ENCODE data around the gene IFIT3. TPM values are rescaled to one million over a fixed set of nuclear protein-coding genes. Genes with fewer than 3 reads are reported as not detected.

The IFIT3 gene
- total and polyA plus RNA-seq, 2 of the 8 experiments (the other 6 are each of a cell fraction or from before 2014, with no cell fraction given) = 0.12 to 0.84 TPM

DNA sequence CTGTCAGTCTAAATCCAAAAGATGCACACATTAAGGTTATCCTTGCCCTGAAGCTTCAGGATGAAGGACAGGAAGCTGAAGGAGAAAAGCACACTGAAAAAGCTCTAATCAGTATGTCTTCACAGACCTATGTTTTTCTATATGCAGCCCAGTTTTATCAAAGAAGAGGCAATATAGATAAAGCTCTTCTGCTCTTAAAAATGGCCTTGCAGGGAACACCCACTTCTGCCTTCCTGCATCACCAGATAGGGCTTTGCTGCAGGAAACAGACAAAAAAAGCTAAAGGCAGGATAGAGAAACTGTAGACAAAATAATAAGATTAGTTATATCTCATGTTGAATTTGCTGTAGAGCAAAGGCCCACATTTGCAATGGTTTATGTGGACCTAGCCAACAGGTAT is 35.1 kb downstream of the IFIT3 start (continued):
- TF ChIP-seq, protein P1, sequence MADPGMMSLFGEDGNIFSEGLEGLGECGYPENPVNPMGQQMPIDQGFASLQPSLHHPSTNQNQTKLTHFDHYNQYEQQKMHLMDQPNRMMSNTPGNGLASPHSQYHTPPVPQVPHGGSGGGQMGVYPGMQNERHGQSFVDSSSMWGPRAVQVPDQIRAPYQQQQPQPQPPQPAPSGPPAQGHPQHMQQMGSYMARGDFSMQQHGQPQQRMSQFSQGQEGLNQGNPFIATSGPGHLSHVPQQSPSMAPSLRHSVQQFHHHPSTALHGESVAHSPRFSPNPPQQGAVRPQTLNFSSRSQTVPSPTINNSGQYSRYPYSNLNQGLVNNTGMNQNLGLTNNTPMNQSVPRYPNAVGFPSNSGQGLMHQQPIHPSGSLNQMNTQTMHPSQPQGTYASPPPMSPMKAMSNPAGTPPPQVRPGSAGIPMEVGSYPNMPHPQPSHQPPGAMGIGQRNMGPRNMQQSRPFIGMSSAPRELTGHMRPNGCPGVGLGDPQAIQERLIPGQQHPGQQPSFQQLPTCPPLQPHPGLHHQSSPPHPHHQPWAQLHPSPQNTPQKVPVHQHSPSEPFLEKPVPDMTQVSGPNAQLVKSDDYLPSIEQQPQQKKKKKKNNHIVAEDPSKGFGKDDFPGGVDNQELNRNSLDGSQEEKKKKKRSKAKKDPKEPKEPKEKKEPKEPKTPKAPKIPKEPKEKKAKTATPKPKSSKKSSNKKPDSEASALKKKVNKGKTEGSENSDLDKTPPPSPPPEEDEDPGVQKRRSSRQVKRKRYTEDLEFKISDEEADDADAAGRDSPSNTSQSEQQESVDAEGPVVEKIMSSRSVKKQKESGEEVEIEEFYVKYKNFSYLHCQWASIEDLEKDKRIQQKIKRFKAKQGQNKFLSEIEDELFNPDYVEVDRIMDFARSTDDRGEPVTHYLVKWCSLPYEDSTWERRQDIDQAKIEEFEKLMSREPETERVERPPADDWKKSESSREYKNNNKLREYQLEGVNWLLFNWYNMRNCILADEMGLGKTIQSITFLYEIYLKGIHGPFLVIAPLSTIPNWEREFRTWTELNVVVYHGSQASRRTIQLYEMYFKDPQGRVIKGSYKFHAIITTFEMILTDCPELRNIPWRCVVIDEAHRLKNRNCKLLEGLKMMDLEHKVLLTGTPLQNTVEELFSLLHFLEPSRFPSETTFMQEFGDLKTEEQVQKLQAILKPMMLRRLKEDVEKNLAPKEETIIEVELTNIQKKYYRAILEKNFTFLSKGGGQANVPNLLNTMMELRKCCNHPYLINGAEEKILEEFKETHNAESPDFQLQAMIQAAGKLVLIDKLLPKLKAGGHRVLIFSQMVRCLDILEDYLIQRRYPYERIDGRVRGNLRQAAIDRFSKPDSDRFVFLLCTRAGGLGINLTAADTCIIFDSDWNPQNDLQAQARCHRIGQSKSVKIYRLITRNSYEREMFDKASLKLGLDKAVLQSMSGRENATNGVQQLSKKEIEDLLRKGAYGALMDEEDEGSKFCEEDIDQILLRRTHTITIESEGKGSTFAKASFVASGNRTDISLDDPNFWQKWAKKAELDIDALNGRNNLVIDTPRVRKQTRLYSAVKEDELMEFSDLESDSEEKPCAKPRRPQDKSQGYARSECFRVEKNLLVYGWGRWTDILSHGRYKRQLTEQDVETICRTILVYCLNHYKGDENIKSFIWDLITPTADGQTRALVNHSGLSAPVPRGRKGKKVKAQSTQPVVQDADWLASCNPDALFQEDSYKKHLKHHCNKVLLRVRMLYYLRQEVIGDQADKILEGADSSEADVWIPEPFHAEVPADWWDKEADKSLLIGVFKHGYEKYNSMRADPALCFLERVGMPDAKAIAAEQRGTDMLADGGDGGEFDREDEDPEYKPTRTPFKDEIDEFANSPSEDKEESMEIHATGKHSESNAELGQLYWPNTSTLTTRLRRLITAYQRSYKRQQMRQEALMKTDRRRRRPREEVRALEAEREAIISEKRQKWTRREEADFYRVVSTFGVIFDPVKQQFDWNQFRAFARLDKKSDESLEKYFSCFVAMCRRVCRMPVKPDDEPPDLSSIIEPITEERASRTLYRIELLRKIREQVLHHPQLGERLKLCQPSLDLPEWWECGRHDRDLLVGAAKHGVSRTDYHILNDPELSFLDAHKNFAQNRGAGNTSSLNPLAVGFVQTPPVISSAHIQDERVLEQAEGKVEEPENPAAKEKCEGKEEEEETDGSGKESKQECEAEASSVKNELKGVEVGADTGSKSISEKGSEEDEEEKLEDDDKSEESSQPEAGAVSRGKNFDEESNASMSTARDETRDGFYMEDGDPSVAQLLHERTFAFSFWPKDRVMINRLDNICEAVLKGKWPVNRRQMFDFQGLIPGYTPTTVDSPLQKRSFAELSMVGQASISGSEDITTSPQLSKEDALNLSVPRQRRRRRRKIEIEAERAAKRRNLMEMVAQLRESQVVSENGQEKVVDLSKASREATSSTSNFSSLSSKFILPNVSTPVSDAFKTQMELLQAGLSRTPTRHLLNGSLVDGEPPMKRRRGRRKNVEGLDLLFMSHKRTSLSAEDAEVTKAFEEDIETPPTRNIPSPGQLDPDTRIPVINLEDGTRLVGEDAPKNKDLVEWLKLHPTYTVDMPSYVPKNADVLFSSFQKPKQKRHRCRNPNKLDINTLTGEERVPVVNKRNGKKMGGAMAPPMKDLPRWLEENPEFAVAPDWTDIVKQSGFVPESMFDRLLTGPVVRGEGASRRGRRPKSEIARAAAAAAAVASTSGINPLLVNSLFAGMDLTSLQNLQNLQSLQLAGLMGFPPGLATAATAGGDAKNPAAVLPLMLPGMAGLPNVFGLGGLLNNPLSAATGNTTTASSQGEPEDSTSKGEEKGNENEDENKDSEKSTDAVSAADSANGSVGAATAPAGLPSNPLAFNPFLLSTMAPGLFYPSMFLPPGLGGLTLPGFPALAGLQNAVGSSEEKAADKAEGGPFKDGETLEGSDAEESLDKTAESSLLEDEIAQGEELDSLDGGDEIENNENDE (IDR thresholded peaks at IDR 0.05; ENCODE audit: insufficient replicate concordance, low read length) = no peak
- TF ChIP-seq KDM5A (IDR thresholded peaks at IDR 0.05; ENCODE audit: low read length) (no peak), CEBPB (IDR thresholded peaks at IDR 0.05; ENCODE audit: low read depth, low read length) (no peak), CBX8 (IDR thresholded peaks at IDR 0.05; ENCODE audit: borderline replicate concordance, low read depth, low read length) (no peak), JUN (IDR thresholded peaks at IDR 0.05; ENCODE audit: low read depth, low read length) (no peak), EP300 (IDR thresholded peaks at IDR 0.05; ENCODE audit: borderline replicate concordance in 1 of 2, low read depth in 2 of 2, low read length in 2 of 2) (no peak), PHF8 (conservative IDR thresholded peaks at IDR 0.05; ENCODE audit: low read depth, low read length) (no peak), GABPA (IDR thresholded peaks at IDR 0.05; ENCODE audit: borderline replicate concordance, insufficient read depth, low read length) (no peak)
- TF ChIP-seq, protein P2, sequence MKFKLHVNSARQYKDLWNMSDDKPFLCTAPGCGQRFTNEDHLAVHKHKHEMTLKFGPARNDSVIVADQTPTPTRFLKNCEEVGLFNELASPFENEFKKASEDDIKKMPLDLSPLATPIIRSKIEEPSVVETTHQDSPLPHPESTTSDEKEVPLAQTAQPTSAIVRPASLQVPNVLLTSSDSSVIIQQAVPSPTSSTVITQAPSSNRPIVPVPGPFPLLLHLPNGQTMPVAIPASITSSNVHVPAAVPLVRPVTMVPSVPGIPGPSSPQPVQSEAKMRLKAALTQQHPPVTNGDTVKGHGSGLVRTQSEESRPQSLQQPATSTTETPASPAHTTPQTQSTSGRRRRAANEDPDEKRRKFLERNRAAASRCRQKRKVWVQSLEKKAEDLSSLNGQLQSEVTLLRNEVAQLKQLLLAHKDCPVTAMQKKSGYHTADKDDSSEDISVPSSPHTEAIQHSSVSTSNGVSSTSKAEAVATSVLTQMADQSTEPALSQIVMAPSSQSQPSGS (IDR thresholded peaks at IDR 0.05; ENCODE audit: low read length) = no peak
